GM19025 (cell line): ENCODE measurements around the gene FRMD4A.

Experiments
- ATAC-seq: cut with Tn5 transposase; IDR thresholded peaks from one replicate; pipeline ENCODE4 v1.9.1; 2021; ENCODE audit warnings: mild to moderate bottlenecking, low read depth, moderate library complexity; ENCODE audit not compliant: unreplicated experiment

FRMD4A gene

GRCh38 chr10:13670311-13670710, 660.4 kb downstream of the FRMD4A start:
- no peak for ATAC-seq

GRCh38 chr10:13669901-13670300, 660.8 kb downstream of the FRMD4A start:
- ATAC-seq: no peak

- ATAC-seq: no peak
These were observed 661.4 kb downstream of the FRMD4A start for GRCh38 chr10:13669182-13669855.

GRCh38 chr10:13668126-13668525, 662.6 kb downstream of the FRMD4A start:
- ATAC-seq: no peak

- no peak for ATAC-seq
These were observed 665.0 kb downstream of the FRMD4A start for GRCh38 chr10:13665516-13666262.

- no peak for ATAC-seq
These were observed 669.5 kb downstream of the FRMD4A start for GRCh38 chr10:13661256-13661655.

GRCh38 chr10:13660551-13660920, 670.2 kb downstream of the FRMD4A start:
- ATAC-seq: no peak

- ATAC-seq: no peak
These were observed 670.7 kb downstream of the FRMD4A start for GRCh38 chr10:13659887-13660550.

GRCh38 chr10:13658871-13659685, 671.6 kb downstream of the FRMD4A start:
- ATAC-seq: no peak

GRCh38 chr10:13658264-13658663, 672.5 kb downstream of the FRMD4A start:
- no peak for ATAC-seq

- ATAC-seq: no peak
These were observed 673.5 kb downstream of the FRMD4A start for GRCh38 chr10:13657101-13657680.

- ATAC-seq: no peak
These were observed 674.2 kb downstream of the FRMD4A start for GRCh38 chr10:13656337-13657100.

- no peak for ATAC-seq
These were observed 675.9 kb downstream of the FRMD4A start for GRCh38 chr10:13654846-13655245.

- ATAC-seq: no peak
These were observed 676.5 kb downstream of the FRMD4A start for GRCh38 chr10:13654118-13654830.

GRCh38 chr10:13652860-13653259, 677.9 kb downstream of the FRMD4A start:
- ATAC-seq: no peak

- no peak for ATAC-seq
These were observed 678.6 kb downstream of the FRMD4A start for GRCh38 chr10:13651969-13652720.

GRCh38 chr10:13650961-13651360, 679.8 kb downstream of the FRMD4A start:
- ATAC-seq: no peak

- peak; percentile 66 for ATAC-seq
These were observed 680.7 kb downstream of the FRMD4A start for GRCh38 chr10:13649844-13650520.
